Measurements from ENCODE around the gene CNKSR3. TPM values are rescaled to one million over a fixed set of nuclear protein-coding genes. Genes with fewer than 3 reads are reported as not detected.
A peak's percentile ranks its signal among the peaks of the same experiment; 100 is the strongest.

The CNKSR3 gene
- total and polyA plus RNA-seq, 2 experiments from 2014 or later: 22.4 to 23.9 TPM

GRCh38 chr6:154404791-154405400, 105.6 kb downstream of the CNKSR3 start:
- Histone ChIP-seq H3K4me3 (no peak overlapping the region), H4K20me1 (ENCODE audit: insufficient read depth, poor library complexity, severe bottlenecking) (no peaks in the 10 kb centered on the region), H3K27me3 (no peaks in the 10 kb centered on the region), H3K4me2 (no peak overlapping the region), H3K79me2 (no peaks in the 10 kb centered on the region), H3K27ac (no peak overlapping the region), H3K9me2 (replicated peaks; ENCODE audit: insufficient read depth) (no peaks in the 10 kb centered on the region), H3K9me3 (ENCODE audit: low read depth) (no peaks in the 10 kb centered on the region), H3K4me1 (ENCODE audit: insufficient read depth) (no peaks in the 10 kb centered on the region), H3K36me3 (replicated peaks; ENCODE audit: insufficient read depth, low read depth) (no peaks in the 10 kb centered on the region), H2AFZ (no peak overlapping the region)
- no peak for TF ChIP-seq CTCF (IDR thresholded peaks at IDR 0.05; ENCODE audit: poor library complexity)
- TF ChIP-seq EZH2phosphoT487 (IDR thresholded peaks at IDR 0.05; ENCODE audit: low read depth, severe bottlenecking, unreplicated experiment): no peak
- TF ChIP-seq EZH2 (IDR thresholded peaks at IDR 0.05; ENCODE audit: borderline replicate concordance): no peak
- DNase-seq (ENCODE audit: low spot score): no peak
- WGBS (ENCODE audit: low lambda C conversion rate, missing lambda C conversion rate): 88% methylated on average over 6 of the region's 6 CpGs

- Histone ChIP-seq H3K27me3 (no peaks in the 10 kb centered on the region), H3K4me1 (ENCODE audit: insufficient read depth) (no peaks in the 10 kb centered on the region), H3K9me2 (replicated peaks; ENCODE audit: insufficient read depth) (no peaks in the 10 kb centered on the region), H3K79me2 (no peaks in the 10 kb centered on the region), H3K27ac (no peak overlapping the region), H3K36me3 (replicated peaks; ENCODE audit: insufficient read depth, low read depth) (no peaks in the 10 kb centered on the region), H3K4me3 (no peak overlapping the region), H4K20me1 (ENCODE audit: insufficient read depth, poor library complexity, severe bottlenecking) (no peaks in the 10 kb centered on the region), H3K9me3 (ENCODE audit: low read depth) (no peaks in the 10 kb centered on the region), H2AFZ (no peak overlapping the region), H3K4me2 (no peak overlapping the region)
- peak; percentile 35 for DNase-seq (ENCODE audit: low spot score)
- WGBS (ENCODE audit: low lambda C conversion rate, missing lambda C conversion rate): 96% methylated on average over 3 of the region's 4 CpGs
- TF ChIP-seq EZH2 (IDR thresholded peaks at IDR 0.05; ENCODE audit: borderline replicate concordance) (no peak), CTCF (IDR thresholded peaks at IDR 0.05; ENCODE audit: poor library complexity) (no peak), EZH2phosphoT487 (IDR thresholded peaks at IDR 0.05; ENCODE audit: low read depth, severe bottlenecking, unreplicated experiment) (no peak)
Observed at GRCh38 chr6:154403788-154404187, 106.7 kb downstream of the CNKSR3 start.

- H3K27me3 ChIP-seq: no peaks in the 10 kb centered on the region
- WGBS (ENCODE audit: low lambda C conversion rate, missing lambda C conversion rate): 92% methylated on average over 6 of the region's 6 CpGs
- no peaks in the 10 kb centered on the region for H3K36me3 ChIP-seq (replicated peaks; ENCODE audit: insufficient read depth, low read depth)
- no peaks in the 10 kb centered on the region for H3K9me3 ChIP-seq (ENCODE audit: low read depth)
- no peaks in the 10 kb centered on the region for H3K9me2 ChIP-seq (replicated peaks; ENCODE audit: insufficient read depth)
- H3K79me2 ChIP-seq: no peaks in the 10 kb centered on the region
- H4K20me1 ChIP-seq (ENCODE audit: insufficient read depth, poor library complexity, severe bottlenecking): no peaks in the 10 kb centered on the region
- no peaks in the 10 kb centered on the region for H3K4me1 ChIP-seq (ENCODE audit: insufficient read depth)
- H3K4me3 ChIP-seq: no peak overlapping the region
- no peak overlapping the region for H3K4me2 ChIP-seq
- TF ChIP-seq EZH2phosphoT487 (IDR thresholded peaks at IDR 0.05; ENCODE audit: low read depth, severe bottlenecking, unreplicated experiment): no peak
- TF ChIP-seq CTCF (IDR thresholded peaks at IDR 0.05; ENCODE audit: poor library complexity): no peak
- no peak for TF ChIP-seq EZH2 (IDR thresholded peaks at IDR 0.05; ENCODE audit: borderline replicate concordance)
- no peak overlapping the region for H2AFZ ChIP-seq
- no peak overlapping the region for H3K27ac ChIP-seq
- DNase-seq (ENCODE audit: low spot score): no peak
Observed at GRCh38 chr6:154402081-154402780, 108.3 kb downstream of the CNKSR3 start.

All from hepatocyte (in vitro differentiated cells).